HG03354 (cell line): ENCODE measurements around the gene USHBP1.

Experiments used
- ATAC-seq: cut with Tn5 transposase; IDR thresholded peaks from one replicate; pipeline ENCODE4 v1.9.1; 2021; ENCODE audit warnings: mild to moderate bottlenecking; ENCODE audit not compliant: unreplicated experiment, poor library complexity, severe bottlenecking

The USHBP1 gene

DNA sequence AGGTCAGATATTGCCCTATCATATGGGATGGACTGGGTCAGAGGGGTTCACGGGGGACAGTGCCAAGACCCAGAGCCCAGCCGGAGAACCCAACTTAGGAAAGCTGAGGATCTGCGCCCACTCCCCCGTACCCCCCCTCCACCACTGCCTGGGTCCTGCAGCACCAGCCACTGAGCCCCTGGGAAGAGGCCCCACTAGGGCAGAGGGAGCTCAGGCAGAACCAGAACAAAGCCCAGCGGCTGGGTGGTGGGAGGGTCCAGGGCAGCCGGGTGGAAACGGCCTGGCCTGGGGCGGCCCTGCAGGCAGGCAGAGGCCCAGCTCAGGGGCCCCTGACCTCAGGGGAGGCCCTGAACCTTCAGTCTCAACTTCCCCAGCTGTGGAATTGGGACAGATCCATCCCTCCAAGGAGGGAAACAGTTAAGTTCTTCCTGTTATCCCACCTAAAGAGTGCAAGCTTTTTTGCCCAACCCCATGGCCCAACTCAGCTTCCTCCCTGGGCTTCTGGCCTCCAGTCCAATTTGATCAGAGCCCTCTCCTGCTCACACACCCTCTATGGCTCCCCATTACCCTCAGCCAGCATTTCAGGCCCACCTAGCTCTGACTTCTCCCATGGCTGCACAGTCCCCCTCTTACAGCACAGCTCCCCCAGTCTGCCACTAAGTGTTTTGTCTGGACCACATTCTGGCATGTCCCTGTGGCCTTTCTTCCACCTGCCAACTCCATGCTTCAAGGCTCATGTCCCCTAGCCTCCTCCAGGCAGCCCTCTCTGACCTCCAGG, 21.9 kb downstream of the USHBP1 start:
- ATAC-seq: no peak

DNA sequence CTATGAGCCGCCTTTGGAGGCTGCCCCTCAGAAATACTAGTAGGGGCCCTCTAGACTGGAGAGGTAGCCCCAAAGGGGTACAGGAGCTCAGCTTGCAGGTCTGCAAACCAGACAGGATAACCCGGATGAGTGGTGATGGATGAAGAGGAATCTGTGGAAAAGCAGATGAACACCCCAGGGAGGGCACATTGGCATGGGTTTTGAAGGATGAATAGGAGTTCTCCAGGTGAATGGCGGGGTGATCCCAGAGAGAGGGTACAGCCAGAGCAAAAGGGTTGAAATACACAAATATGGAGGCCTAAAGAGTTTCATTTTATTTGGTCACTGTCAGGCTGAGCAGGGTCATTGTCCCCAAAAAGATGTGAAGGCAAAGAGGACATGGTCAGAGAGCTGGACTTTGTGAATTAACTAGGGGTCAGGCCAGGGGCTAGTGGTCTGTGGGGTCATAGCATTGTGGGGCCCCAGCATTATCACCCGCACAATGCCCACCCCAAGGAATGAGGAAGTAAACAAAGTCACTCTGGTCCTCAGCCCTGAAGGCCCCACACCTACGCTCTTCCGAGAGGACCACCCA, 23.6 kb downstream of the USHBP1 start:
- ATAC-seq: no peak

DNA sequence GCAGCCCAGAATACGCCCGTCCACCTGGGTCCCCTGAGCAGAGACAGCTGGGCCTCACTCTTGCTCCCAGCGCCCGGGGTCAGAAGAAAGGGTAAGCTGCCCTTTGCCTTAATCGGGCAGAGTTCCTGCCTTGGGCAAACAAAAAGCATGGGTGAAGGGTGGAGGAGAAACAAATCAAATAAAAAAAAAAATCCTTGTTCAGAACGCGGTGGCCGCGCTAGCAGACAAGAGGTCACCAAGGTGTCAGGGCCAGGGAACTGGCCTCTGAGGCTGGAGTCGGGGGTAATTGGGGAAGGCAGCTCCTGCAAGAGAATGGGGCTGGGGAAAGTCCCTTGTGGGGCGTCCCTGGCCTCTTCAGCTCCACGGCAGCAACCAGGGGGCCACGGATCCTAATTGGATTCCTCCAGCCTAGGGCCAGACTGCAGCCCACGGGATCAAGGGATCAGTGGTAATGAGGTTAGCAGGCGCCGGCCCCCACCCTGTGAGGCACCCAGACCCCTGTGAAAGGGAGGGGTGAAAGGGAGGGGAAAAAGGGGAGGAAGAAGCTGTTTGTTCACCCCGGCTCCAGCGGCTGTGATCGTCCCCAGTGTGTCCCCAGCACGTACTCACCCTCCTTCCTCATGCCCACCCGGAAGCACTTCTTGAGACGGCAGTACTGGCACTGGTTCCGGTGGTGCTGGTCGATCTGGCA, 24.3 kb downstream of the USHBP1 start:
- ATAC-seq: no peak

DNA sequence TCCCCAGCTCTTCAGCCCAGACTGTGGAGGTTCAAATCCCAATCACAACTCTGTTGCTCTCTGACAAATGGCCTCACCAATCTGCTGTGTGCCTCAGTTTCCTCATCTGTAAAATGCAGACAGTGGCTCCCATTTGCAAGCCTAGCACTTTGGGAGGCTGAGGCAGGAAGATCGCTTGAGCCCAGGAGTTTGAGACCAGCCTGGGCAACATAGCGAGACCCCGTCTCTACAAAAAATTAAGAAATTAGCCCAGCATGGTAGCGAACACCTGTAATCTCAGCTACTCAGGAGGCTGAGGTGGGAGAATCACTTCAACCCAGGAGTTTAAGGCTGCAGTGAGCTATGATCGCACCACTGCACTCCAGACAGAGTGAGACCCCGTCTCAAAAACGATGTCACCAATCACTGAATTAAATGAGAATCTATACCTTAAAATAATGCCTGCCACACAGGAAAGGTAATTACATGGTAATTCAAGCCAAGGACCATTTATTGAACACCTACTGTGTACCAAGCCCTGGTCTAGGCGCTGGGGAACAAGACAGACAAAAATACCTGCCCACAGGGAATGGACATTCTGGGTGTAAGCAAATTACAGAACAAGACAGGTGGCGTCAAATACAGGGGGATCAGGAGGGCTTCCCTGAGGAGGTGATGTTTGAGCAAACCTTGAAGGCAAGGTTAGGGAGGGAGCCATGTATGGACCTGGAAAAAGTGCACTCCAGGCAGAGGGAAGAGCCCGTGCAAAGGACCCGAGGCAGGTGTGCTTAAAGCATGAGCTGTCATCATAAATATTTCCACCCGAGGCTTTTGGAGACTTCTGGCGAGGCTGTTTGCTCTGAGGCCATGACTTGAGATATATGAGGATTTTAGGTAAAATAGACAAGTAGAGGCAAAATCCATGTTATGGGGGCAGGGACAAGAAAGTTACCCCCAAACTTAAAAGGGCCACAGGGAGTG, 26.5 kb downstream of the USHBP1 start:
- no peak for ATAC-seq

DNA sequence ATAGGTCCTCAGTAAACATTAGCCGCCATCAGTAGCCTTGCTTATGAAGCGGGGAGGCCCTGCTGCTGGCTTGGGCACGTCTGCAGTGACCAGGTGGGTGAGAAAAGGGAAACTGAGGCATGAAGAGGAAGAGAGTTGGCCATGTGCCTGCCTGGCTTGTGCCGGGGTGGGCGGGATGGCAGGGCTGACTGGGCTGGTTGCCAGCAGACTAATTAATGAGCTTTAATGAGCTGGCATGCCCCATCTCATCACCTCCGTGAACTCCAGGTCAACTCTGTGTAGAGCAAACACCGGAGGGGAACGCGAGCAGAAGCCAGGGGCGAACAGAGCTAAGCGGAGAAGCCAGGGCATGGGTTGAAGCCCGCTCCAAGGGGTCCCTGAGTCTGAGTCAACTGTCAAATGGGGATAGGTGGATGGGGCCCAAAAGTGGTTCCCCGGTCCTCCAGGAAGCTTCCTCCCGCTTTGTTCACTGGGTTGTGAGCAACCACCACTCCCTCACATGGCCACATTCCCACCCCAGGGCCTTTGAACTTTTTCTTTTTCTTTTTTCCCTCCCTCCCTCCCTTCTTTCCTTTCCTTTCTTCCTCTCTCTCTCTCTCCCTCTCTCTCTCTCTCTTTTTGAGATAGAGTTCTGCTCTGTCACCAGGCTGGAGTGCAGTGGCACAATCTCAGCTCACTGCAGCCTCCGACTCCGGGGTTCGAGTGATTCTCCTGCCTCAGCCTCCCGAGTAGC, 27.6 kb downstream of the USHBP1 start:
- no peak for ATAC-seq

DNA sequence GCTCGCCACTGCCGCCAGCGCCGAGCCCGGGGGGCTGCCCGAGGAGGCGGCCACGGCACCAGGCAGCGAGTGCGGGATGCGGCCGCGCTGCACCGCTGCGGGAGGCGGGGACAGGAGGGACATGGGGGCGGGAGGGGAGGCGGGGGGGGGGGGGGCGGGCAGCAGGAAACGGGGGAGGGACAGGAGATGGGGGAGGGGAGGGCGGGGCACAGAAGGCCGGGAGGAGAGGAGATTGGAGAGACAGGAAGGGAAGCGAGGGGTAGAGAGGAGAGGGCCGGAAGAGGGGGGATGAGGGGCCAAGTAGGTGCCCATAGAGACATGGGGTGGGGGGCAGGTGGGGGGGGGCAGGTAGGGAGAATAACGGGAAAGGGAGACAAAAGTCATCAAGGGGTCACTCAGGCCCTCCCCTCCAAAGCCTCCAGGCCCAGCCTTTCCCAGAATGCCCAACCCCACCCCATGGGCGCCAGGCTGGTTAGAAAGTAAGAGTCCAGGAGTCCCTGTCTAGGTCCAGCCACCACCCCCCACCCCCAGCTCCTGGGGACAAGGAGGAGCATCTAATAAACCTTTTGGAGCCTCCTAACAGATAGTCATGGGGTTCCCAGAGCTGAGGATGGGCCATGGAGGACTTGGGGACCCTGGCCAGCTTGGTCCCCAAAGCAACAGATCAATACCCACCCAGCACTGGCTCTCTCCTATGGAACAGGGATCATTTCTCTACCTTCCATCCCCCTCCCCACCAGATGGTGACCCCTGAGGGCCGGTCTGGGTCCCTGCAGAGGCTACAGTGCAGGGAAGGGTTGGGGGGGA, 28.4 kb downstream of the USHBP1 start:
- ATAC-seq: no peak

DNA sequence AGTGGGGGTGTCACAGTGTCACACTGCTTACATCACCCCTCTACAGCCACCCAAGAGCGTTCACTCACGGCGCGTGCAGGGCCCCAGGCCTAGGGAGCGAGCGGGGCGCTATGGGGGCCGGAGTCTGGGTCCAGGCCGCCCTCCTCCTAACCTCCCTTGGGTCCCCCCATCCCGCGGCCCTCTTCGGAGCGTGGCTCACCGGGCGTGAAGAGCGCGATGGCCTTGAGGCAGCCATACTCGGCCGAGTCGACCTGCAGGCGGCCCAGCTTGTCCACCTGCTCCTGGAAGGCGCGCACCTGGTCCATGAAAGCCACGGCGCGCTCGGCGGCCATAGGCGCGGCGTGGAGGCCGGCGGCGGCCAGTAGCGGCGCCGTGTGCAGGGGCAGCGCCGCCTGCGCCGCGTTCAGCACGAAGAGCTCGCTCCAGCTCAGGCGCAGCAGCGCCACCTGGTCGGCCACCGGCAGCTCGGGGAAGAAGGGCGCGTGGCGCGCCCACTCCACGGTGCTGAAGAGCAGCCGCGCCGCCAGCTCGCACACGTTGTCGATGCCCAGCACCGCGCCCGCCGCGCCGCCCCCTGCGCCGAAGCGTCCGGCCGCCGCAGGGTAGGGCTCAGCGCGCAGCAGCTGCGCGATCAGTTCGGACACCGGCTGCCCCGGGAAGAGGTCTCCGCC, 29.1 kb downstream of the USHBP1 start:
- ATAC-seq: peak; percentile 65

DNA sequence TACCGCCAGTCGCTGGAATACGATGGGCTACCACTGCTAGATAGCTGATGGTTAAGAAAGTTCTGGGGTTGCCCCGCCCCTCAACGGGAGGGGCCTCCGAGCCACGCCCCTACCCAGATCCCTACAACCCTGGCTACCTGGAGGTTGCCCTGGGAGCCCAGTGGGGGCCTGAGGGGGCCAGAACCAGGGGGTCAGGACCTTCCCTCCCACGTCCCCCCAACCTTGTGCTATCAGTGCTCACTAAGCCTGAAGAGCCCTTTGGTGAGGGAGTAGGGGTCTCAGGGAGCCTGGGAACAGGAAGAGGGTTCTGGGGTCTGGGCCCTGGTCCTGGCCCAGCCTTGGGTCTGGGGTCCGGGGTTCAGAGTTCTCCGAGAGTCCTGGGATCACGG, 29.6 kb downstream of the USHBP1 start:
- peak; percentile 50 for ATAC-seq

DNA sequence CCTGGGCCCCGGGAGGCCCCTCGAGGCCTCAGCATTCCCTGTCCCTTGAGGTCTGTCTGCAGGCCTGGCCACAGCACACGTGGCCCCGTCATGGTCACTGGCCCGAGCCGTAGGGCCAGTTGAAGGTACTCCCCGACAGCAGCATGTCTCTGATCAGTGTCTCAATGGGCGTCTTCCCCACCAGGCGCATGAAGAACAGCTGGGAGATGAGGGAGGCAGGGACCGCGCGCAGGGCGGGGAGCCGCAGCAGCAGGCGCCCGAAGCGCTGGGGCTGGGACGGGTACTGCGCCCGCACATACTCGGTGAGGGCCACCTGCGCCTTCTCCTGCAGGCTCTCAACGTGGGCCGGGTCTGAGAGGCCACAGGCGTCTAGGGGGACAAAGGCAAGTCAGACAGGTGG, 32.3 kb downstream of the USHBP1 start:
- no peak for ATAC-seq

DNA sequence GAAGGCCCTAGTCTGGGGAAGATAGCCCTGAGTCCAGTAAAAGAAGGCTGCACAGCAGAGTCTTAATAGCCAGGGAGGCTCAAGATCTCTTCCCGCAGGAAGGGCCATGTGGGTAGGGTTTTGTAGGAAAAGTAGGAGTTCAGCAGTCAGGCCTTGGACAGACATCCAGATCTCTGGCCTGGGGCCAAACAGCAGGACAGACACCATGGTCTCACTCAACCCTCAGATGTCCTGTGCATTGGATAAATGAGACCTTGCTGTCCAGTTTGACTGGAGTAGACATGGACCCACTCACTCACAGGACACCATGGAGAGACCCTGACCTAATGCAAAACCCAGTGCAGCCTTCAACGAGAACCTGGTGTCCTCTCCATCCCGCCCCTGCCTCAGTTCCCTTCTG, 34.7 kb downstream of the USHBP1 start:
- no peak for ATAC-seq

DNA sequence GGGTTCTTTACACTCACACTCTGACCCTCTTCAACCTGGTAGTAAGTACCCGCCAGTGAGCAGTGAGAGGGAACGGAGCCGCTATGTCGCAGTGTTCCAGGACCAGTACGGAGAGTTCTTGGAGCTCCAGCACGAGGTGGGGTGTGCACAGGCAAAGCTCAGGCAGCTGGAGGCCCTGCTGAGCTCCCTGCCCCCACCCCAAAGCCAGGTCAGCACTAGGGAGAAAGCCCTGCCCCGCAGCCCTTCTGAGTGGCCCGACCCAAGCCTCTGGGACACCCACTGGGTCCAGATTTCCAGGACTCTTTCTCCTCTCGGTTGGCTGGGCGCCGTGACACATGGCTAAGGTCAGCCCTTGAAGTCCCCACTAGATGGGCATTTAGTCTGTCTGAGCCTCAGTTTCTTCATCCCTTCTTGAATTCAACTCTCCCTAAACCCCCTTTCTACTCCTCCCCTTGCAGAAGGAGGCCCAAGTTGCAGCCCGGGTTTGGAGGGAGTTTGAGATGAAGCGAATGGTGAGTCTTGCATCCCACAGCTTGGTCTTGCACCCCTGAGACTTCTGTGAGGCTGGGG, 36.7 kb downstream of the USHBP1 start:
- ATAC-seq: no peak

DNA sequence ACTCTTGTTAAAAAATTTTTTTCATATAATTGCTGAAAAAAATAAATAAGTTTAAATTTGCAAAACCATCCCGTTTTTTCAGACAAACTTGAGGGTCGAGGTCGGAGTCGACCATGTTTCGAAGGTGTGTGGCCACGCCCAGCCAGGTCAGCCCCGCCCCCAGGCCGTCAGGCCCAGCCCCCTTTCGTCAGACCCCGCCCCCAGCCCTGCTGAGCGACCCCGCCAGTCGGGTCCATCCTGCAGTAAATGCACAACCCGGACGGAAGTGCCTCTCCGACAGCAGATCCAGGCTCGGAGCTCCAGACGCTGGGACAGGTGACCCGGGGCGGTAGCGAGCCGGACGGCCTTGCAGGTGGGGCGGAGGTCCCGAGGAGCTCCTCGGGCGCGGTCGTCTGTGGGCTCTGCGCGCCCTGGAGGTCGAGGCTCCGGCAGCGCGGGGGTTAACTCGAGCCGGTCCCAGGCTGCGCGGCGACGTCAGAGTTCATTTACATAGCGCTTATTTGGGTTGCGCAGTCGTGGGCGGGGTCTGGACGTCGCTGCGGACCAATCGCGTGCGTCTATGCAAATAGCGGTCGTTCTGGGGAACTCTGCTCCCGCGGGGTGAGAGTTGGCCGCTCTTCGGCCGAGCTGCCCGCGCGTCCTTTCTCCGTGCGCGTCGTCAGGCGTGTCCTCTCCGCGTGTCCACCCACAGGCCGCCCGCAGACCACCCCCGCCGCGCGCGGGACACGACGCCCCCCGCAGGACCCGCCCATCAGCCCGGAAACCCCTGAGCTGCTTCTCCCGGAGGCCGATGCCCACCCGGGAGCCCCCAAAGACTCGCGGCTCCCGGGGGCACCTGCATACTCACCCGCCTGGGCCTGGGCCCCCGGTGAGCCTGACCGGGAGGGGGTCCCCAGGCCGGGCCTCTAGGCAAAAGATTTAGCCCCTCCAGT, 38.3 kb downstream of the USHBP1 start, which contains the start of gene OCEL1:
Gene OCEL1, plus strand, starts transcription at position 225 of the 932 bp plus-strand sequence. Its CDS starts 22 bp downstream, at position 247.
- peak; percentile 93 for ATAC-seq

DNA sequence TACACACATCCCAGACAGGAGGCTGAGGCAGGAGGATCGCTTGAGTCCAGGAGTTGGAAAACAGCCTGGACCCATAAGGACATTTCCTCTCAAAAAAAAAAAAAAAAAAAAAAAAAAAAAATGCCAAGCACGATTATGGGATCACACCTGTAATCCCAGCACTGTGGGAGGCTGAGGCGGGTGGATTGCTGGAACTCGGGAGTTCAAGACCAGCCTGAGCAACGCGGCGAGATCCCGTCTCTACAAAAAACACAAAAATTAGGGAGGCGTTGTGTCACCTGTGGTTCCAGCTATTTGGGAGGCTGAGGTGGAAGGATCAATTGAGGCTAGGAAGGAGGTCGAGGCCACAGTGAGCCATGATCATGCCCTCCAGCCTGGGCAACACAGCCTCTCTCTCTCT, 39.5 kb downstream of the USHBP1 start:
- ATAC-seq: no peak

DNA sequence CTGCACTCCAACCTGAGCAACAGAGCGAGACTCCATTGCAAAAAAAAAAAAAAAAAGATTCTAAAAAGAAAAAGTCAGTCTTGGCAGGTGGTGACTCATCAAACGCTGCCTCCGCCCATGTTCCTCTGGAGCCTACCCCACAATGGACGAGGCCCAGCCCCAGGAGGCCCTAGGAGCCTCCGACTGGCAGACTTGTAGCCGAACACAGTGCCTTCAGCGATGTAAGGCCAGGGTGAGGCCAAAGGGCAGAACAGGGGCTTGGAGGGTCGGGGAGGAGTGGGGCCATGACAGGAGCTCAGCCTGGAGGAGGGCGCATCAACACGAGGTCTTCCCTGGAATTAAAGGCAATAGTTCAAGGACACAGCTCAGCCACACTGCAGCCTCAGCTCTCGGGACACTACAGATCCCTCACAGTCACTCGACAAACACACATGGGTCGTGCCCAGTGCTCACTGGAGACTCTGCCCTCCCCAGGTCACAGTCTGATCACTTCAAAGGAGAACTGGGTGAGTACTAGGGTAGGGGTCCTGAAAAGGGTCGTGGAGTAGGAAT, 44.3 kb downstream of the USHBP1 start:
- ATAC-seq: no peak

DNA sequence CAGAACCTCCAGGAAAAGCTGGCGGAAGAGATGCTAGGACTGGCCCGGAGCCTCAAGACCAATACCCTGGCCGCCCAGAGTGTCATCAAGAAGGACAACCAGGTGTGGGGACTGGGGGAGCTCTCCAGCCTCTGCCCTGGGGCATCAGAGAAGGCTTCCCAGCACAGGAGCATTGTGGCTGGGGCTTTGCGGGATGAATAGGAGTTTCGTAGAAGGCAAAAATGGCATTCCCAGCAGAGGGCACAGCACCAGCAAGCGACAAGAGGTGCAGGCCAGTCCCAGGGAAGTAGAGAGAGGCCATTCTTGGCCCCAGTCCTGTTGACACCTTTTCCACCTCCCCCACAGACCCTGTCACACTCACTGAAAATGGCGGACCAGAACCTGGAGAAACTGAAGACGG, 45.3 kb downstream of the USHBP1 start:
- no peak for ATAC-seq

DNA sequence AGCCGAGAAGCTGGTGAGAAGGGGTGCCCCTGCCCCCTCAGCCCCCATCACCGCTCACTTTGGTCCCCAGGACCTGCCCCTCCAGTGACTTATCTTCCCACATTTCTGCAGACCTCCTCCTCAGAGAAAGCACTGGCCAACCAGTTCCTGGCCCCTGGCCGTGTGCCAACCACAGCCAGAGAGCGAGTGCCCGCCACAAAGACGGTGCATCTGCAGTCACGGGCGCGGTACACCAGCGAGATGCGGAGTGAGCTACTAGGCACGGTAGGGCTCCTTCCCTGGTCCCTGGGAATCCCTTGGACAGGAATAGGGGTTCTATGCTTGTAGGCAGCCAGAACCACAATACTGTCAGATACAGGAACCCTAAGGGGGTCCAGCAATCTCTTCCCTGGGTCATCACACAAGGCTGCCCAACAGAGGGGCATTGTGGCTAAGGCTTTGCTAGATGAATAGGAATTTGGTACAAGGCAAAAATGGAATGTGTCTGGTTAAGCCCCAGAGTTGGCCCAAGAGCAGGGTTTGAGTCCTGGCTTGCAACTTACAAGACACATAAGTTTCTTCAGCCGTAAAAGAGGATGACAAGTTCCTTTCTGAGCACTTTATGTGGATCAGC, 48.4 kb downstream of the USHBP1 start:
- ATAC-seq: no peak
